MM.1S (cell line): ENCODE measurements around the gene CAST.

ENCODE experiments used
- CTCF ChIP-seq: fragments of 300-600 bp; sonication (generic); IDR thresholded peaks from 2 replicates; pipeline ENCODE4 v1.5.1; 2016; ENCODE audit warnings: antibody characterized with exemption, low read length, mixed read lengths
- EZH2phosphoT487 ChIP-seq: fragments of 300-600 bp; sonication (generic); IDR thresholded peaks from 2 replicates; pipeline ENCODE4 v1.6.1; 2018; ENCODE audit warnings: antibody characterized with exemption, low read length

- TF ChIP-seq CTCF = no peak
- TF ChIP-seq EZH2phosphoT487 = no peak
Measured at GRCh38 chr5:96660971-96661854, 963 bp upstream of the CAST start.
